Measurements from ENCODE around the gene BHLHE41.

The BHLHE41 gene

DNA sequence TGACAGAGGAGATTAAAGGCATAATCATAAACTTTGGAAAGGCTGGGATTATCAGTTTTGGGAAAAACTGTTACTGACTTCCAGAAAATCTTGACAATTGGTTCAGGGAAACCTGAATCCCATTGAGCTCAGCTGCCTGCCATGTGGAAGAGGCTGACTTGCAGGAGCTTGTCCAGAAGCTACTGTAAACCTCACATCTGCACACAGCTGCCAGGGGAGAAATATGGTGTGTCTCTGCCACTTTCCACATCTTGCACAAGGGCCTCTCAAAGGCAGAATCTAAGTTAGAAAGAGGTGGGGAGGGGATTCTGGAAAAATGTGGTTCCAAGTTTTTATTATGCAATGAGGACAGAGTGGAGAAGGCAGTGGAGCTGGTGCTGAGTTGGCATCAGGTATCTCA, 8.7 kb upstream of the BHLHE41 start:
- no peak for DNase-seq

DNA sequence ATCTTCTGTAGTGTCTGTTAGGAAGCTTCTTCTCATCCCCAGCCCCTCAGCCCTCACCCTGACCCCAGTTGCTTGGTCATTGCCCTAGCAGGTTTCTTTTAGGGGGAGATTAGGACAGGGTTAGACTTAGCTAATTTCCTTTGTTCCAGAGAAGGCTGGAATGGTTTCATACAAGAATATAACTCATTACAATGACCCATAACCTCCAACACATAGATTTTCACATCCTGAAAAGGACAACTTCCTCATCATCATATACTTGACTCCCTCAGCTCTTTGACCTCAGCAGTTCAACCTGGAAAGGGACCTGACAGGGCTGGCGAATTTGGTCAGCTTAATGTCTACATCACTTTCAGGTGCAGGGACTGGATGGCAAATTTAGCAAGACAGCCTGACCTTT, 8.0 kb upstream of the BHLHE41 start:
- DNase-seq, result peak in 2 of 4 experiments; percentile 34 to 51

DNA sequence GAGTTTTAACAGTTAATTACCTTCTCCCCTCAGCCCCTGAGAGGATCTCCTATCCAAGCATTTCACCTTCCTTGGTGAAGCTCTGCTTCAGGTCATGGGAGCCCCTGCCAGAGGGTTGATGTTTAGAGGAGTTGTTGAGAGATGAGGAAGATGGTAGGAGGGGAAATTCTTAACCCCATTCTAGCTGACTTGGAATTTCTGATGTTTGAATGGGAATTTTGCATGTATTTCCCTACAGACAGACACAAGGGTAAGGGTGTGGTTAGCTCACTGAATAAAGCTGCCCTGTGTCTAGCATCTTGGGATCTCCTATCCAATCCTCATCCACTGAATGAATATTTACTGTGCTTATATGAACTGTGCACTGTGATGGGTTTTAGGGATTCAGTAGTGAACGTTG, 7.1 kb upstream of the BHLHE41 start:
- DNase-seq, result no peak

DNA sequence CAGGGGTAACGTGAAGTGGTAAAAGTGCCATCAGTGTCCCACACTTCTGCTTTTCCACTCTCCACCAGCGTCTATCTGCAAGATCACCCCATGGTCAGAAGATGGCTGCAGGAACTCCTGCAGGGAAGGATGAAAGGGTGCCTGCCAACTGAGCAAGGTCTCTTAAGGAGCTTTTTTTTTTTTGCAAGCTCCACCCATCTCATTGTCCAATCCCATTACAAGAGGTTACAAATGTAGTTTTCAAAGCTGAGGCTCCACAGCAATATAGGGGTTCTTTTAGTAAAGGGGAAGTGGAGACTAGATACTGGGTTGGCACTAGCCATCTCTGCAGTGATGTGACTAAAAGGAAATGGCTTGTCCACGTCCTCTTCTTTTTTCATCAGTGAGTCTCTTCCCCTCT, 5.9 kb upstream of the BHLHE41 start:
- peak; percentile 46 to 76 (median 73) for DNase-seq

DNA sequence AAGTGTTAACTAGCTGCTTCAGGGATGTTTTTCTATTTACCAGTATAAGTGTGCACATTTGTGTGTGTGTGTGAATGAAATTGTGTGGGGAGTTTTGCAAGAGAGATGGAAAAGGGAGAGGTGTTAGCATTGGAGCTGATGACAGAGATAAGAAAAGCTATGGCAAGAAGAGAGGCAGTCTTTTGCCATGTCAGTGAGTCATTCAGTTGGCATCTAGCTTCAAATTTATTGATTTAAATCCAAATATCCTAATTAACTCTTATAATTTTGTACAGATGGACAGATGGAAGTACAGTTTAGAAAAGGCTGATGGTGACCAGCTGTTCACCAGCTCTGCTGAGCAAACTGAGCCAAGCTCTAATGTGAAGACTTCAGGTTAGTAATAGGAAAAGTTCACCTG, 3.3 kb upstream of the BHLHE41 start:
- DNase-seq, result no peak

DNA sequence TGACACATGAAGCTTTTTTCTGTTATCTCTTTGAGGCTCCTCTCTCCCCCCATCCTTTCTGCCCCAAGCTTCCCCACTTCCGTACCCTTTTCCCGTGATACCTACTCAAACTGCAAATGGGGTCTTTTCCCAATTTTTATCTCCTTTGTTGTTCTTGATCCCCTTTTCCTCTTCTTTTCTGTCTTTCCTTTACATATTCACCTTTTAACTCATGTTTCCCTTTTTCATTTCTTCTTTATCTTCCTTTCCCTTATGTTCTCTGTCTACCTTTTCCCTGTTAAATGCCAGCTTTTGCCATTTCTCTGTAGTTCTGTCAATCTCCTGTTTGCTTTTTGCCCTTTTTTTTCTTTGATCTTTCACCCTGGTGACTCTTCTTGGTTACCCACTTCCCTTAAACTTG, 2.6 kb upstream of the BHLHE41 start:
- DNase-seq, result no peak

DNA sequence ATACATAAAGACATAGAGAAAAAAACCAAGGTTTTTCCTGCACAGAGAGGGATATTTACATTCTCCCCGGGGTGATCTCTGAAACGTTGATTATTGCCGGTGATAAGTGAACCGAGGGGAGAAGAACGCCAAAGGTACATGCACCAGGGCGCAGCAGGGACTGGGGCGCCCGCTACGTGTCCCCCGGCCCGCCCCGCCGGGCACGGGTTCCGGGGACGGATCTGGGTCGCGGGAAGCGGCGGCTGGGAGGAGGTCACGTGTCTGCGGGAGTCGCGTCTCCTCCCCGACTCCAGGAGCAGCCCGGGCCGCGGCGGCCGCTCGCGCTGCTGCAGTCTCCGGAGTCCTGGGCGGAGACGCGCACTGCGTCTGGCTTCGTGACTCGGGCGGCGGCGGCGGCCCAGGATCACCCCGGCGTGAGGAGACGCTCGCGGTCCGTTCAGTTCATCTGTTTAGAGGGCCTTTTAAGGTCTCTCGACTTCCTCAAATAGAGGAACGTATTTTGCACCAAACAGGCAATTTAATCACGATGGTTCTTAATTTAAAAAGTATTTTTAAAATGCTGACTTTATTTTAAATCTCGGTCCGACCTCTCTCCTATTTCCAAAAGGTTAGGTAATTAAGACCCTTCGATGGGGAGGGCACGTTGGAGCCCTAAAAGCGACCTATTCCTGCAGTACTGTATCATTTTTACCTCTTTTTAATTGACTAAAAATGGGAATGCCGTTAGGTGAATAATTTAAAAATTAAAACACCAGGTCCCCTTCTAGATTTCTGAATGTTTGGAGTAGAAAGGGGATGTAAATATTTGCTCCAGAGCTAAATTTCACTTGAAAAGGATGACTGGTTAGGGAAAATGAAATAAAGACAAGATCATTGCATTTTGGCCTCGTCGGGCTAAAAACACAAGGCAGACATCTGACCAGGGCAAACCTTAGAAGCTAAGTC, 1.8 kb upstream of the BHLHE41 start:
- peak; percentile 79 to 95 (median 89) for DNase-seq

DNA sequence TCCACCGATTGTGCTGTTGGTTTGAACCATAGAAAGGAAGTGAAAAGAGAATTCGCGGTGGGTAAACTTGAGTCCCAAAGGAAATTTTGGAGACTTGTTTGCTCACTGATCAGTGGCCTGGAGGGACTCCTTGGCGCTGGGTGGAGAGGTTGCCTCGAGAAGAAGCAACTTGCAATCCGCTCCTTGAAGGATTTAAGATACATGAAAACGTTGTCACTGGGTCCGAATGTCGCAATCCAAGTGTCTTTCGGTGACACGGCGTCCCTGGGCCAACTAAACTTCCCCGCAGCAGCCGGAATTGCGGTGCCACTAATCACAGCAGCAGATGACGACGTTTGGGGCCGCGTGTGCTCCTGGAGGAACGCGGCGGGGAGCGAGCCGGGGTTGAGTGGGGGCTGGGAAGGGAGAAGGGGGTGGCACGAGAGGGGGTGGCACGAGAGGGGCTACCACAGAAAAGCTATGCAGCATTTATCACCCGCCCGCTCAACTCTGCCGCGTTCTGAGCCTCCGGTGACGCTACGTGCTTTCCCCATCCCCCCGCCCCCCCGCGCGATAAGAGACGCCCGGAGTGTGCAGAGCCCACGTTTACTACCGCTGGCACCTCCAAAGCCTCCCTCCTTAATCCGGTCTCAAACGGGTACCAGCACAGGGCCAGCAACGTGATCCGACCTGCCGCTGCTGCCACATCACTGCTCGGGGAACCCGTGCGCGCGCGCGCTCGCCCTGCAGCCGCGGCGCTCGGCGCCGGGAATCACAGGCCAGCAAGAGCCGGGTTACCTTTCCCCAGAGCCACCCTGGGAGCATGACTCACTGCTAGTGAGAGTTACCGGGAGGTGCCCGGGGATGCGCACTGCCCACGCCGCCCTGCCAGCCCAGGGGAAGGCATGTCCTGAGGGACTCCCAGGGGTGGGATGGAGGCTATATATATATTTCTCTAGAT, 833 bp upstream of the BHLHE41 start:
- peak; percentile 63 to 84 (median 74) for DNase-seq

DNA sequence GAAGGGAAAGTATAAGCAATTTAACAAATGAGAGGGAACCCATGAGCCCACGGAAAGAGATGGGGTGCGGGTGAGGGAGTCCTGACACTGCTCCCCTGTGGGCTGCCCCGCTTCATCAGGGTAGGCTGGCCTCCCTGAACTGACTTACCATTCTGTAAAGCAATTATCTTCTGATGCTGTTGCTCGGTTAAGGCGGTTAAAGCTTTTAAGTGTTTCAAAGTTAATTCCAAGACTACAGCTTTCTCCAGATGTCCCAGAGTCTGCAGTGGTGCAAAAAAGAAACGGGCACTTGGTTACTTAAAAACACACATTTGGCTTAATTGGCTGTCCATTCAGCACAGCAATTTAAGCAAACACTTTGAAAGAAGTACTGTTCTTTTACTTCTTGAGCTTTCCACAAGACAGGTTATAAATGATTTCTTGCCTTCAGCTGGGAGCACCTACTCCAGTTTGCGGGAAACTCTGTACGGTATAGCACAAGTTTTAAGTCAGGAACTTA, 1.3 kb downstream of the BHLHE41 start:
- DNase-seq, result no peak

DNA sequence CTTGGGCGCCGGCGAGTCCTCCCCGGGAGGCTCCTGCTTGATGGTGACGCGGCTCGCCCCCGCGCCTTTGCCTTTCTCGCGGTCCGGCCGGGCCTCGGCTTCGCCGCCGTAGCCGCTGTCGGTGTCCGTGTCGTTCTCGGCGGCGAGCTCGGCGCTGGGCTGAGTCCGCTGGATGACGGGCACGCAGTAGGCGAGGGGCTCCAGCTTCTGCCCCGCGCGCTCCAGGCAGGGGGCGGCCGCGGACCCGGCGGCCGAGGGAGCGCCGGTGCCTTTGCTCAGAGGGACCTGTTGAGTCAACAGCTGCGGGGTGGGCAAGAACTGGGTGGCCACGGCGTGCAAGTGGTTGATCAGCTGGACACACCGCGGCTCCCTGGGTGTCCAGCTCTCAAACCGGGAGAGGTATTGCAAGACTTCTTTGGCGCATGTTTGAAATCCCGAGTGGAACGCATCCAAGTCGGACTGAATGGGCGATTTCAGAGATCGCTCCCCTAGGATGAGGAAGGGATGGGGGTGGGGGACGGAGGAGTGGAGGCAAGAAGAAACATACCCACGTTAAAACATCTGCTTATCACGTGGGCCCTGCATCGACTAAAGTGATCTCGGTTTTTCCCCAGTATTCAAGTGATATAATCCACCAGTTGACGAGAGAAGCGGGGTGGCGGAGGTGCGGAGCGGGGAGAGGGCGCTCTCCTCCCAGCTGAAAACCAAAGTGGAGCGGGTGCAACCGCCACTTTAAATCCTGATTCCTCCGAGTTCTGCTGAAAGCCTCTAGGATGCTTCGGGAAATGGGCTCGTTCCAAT, 2.0 kb downstream of the BHLHE41 start:
- DNase-seq, result peak; percentile 59 to 81 (median 71)

DNA sequence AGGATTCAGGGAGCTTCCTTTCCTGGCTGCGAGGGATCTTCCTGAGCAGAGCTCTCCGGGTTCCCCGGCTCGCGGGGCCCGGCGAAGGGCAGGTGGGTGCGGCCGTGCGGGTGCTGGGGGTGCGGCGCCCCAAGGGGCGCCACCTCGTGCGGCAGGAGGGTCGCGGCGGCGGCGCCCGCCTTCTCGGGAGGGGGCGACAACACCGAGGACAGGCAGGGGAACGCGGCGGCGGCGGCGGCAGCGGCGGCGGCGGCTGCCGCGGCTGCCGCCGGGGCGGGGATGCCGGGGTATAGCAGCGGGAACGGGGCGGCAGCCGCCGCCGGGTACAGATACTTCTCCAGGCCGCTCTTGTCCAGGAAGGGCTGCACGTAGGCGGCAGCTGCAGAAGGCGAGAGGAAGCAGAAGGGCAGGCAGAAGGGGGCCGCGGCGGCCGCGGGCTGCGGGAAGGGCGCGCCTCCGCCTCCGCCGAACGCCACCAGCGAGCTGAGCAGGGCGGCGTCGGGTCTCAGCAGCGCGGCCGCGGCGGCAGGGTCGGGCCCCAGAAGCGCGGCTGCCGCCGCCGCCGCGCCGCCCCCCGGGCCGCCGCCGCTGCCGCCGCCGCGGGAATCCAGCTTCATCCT, 2.7 kb downstream of the BHLHE41 start:
- peak; percentile 56 to 85 (median 82) for DNase-seq

DNA sequence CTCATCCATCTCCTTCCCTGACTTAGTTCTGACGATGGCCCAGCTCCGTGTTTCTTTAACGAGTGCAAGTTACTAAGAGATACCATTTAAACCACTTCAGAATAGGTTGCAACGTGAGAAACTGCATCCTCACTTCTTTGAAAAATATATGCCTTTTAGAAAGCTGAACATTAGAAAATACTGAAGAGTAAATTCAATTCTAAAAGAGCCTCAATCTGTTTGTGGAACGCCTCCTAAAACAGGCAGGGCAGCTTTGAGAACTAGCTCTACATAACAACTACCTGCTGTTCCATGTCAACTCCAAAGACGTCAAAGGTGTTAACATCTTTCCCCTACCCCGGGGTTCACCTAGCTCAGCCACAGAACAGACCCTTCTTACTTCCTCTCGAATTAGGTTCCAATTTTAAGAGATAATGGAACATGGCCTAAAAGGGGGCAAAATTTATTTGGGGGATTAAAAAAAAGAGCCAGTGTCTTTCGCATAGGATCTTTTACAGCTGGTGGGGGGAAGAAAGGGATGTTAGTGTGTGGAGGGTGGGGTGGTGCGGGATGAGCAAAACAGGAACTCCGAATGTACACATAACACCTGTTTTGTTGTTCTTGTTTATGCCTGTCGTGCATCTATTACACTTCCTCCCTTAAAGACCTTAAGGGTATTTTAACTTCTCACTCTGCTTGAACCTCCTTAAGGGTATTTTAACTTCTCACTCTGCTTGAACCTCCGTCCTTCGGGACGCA, 3.3 kb downstream of the BHLHE41 start:
- peak in 3 of 4 experiments; percentile 14 to 30 (median 22) for DNase-seq

DNA sequence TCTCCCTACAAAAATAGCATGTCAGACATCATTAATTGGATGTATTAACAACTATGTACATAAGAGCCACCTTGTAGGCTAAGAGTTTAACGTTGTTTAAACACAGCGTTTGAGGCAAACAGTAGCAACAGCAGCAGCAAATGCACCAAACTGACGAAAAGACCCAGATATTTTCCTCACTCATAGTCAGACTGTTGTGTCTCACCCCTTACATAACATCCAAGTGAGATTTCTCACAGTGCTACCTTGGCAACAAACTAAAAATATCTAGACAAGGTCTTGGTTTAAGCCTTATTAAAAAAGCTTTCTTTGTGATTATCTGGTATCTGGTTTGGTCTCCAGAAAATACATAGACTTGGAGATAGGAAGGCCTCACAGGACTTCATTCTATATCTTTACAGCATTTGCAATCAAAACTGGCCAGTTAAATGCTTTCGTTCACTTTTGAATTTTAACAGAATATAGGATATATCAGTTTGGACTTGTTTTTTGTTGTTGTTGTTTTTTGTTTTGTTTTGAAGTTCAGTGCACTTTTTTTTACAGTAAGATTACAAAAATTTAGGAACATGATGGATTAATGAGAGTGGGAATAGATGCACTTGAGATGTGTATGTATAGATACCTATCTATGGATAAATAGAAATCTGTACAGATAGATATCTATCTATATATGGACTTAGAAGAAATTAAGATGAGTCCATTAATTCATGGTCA, 4.1 kb downstream of the BHLHE41 start:
- no peak for DNase-seq

DNA sequence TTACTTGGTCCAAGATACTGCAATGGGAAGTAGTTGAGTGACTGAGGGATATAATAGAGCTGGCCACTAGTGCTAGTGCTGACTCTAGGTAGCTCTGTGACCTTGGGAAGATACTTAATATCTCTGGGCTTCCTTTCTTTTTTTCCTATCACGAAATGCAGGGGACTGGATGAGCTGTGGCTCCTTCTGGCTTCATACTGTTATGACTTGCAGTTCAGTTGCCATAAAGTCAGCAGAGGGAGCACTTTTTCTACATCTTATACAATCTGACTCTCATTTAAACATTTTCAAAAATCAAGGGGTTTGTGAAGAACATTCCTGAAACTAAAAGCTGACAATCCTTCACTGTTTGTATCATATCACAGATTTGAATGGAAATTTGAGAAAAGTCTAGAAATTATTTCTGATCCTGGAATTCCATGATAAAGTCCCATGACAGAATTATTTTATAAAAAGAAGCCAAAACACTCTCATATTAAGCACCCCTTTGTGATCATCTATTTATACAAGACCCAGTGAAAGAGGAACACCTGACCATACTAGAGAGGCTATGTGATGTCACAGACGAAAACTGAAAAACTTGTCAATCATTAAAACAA, 5.3 kb downstream of the BHLHE41 start:
- DNase-seq, result peak; percentile 16 to 73 (median 54)

DNA sequence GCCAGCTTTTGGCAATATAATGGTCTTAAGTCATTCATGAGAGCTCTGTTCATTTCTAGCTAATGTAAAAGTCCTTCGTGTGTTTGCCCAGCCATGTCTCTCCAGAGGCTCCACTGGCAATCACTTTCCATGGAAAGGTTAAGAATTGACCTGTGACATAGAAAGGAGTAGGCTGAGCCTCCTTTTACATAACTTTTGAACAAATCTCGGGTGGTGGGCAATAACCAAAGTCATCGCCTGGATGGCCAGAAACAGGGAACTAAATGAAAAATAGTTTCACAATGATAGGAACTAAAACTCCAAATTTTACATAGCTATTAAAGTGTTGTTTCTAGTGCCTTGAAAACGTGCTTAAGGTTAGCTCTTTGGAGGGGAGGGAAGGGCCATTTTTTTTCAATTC, 6.5 kb downstream of the BHLHE41 start:
- peak; percentile 40 to 73 (median 60) for DNase-seq

DNA sequence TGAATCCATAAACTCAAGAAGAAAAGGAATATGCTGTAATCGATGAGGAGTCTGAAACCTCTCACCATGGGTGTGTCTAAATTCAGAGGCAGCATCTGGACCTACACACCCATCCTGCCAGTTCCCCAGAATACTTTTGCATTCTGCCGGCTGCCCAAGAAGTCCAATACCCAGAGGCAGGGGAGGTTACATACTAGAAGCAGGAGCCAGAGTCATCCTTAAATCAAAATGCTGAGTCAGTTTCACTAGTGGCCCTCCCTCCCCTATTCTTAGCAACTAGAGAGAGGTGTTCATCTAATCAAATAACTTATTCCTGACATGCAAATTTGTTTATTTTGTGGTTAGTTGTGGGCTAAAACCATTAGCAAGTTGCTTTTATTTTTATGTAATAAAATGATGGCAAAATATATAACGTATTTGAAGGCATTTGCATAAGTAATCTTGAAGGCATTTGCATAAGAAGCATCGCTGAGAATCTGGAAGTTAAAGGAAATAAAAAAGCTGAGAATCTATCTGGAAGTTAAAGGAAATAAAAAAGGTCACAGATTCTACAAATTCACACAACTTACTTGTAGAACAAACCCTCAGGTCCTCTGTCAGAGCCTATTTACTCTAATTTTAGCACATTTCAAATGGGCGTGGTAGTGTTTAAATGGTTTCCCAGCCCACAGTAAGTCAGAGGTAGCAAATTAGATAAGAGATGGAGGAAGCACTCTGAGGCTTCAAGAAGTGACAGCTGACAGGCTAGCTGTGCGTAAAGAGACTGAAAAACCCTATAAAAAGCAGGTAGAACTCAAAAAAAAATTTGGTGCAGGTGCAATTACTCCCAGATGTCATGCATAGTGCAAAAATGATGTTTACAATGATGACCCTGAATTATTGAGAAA, 7.8 kb downstream of the BHLHE41 start:
- no peak for DNase-seq

DNA sequence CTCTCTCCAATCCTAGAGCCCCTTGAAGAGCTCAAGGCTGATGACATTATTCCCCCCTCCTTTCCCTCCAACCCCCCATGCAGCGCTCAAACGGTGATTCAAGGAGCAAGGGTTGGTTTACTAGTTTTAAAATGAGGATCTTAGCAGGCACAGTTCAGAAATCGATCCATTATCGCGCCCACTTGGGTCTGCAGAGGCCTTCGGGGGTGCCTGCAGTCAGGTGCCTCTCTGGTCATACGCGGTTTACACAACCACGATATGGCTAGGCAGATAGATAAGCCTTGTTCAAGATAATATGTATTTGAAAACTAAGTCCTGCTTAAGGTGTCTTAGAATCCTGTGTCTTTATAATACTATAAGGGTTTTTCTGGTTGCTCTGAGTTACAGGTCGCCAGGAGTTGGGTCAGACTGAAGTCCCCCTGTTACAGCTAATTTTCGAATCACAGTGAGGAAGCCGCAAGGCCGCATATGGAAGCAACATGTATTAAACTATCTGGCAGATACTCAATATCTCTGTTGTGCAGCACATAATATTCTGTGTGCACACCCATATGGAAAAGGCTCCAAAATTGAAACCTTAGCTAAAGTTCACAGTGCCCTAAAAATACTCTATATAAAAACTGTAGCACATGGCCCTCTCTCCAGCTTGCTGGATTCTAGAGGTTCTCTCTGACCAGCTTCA, 10.0 kb downstream of the BHLHE41 start:
- DNase-seq, result no peak

Data from suppressor macrophage (primary cell).